ENCODE data around the gene TMEM179.

TMEM179 gene

DNA sequence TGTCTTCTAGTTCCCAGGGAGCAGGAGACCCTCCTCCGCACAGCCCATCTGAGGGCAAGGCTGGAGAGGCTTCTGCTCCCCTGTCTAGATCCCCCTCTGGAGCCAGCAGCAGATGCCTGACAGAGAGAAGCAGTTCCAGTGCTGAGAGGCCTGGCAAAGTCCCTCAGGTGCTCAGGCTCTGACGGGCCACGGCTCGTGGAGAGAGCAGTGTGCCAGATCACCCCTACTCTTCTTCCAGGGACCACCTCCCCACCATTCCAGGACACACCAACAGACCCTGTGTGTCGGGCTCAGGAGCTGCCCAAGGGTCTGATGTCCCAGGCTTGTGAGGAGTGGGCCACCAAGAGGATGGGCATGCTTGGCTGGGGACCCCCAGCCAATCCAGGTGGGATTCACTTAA, 47.5 kb downstream of the TMEM179 start:
- ChIA-PET CTCF (no interaction called here), POLR2A (no interaction called here)
- H3K4me3 ChIP-seq (ENCODE audit: low read depth, low read length), result no peak overlapping the region
- no peak for DNase-seq (ENCODE audit: low read depth, low spot score)
- TF ChIP-seq, protein P1, sequence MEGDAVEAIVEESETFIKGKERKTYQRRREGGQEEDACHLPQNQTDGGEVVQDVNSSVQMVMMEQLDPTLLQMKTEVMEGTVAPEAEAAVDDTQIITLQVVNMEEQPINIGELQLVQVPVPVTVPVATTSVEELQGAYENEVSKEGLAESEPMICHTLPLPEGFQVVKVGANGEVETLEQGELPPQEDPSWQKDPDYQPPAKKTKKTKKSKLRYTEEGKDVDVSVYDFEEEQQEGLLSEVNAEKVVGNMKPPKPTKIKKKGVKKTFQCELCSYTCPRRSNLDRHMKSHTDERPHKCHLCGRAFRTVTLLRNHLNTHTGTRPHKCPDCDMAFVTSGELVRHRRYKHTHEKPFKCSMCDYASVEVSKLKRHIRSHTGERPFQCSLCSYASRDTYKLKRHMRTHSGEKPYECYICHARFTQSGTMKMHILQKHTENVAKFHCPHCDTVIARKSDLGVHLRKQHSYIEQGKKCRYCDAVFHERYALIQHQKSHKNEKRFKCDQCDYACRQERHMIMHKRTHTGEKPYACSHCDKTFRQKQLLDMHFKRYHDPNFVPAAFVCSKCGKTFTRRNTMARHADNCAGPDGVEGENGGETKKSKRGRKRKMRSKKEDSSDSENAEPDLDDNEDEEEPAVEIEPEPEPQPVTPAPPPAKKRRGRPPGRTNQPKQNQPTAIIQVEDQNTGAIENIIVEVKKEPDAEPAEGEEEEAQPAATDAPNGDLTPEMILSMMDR (IDR thresholded peaks at IDR 0.05; ENCODE audit: insufficient read depth, low read length, missing control alignments), result no peak

DNA sequence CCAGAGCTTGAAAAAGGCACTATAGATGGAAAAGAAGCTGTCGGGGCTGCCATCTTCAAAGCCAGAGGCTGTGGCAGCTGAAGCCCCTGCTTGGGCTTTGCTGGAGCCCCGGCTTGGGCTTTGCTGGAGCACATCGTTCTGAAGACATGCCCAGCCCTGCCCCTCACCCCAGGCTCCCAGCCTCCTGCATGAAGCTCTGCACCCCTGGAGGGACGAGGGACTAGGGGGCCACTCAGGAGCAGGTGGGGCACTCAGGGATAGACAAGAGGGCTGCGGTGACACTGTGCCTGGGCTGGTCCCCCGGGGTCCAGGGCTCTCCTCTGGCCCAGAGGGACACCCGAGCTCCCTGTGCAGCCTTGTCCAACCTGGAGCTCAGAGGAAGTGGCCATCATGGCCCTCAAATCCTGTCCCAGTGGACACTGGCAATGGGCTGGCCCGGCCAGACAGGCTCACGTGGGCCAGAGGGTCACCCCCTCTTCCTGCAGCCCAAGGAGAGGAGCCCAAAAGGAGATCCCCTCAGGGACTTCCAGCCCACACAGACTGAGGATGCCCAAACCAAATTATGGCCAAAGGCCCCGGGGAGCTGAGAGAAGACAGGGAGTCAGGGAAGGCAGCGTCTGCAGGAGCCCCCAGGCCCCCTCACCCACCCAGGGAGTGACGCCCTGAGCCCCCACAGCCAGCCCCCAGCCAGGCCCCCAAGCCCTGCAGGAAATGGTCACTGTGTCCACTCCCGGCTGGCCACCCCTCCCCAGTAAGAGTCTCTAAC, 48.1 kb downstream of the TMEM179 start:
- H3K4me3 ChIP-seq (ENCODE audit: low read depth, low read length), result no peak overlapping the region
- DNase-seq (ENCODE audit: low read depth, low spot score), result no peak
- CTCF ChIA-PET, result interaction anchor here (1.5 kb wide), 1 partner anchor 8 kb away, joined by 6 read pairs; no protein-coding TSS in a partner anchor
- TF ChIP-seq, protein P1 (IDR thresholded peaks at IDR 0.05; ENCODE audit: insufficient read depth, low read length, missing control alignments), result no peak
- POLR2A ChIA-PET, result no interaction called here

DNA sequence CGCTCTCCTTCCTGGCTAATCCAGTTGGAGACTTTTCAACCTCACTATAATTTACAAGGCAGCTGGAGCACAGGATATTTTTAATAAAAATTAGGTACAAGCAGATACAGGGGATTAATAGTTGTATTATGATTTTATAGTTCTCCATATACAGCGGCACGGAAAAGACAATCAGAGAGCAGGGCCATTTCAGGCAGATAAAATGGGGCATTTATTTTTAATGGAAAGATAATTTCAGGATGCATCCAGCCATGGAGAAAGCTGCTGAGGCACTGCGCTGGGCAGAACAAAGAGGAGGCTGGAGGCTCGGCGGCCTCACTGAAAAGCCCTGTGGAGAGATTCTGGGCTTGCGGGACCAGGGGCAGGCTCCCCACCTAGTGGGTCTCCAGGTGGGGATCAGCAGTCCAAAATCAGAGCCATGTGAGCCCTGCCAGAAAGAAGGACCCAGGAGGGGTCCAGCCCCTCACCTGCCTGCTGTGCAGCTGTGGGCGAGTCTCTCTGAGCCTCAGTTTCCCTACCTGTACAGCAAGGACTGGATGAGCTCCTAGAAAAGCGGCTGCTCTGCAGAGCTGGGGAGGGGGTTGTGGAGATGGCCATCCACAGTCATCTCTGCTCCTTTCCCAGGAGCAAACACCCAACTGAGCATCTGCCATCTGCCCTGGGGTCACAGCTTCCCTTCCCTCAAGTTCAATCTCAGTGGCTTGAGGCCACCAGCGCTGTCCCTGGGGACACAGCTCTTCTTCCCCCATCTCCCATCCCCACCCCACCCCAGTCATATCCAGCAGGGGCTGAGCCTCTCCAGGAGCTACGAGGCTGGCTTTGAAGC, 48.9 kb downstream of the TMEM179 start:
- no peak for DNase-seq (ENCODE audit: low read depth, low spot score)
- ChIA-PET POLR2A (no interaction called here), CTCF (interaction anchor here (0.6 to 1.5 kb wide), 3 partner anchors 9 to 424 kb away, joined by 3 to 6 read pairs (median 3); no protein-coding TSS in a partner anchor)
- TF ChIP-seq, protein P1 (IDR thresholded peaks at IDR 0.05; ENCODE audit: insufficient read depth, low read length, missing control alignments), result no peak
- no peak overlapping the region for H3K4me3 ChIP-seq (ENCODE audit: low read depth, low read length)

DNA sequence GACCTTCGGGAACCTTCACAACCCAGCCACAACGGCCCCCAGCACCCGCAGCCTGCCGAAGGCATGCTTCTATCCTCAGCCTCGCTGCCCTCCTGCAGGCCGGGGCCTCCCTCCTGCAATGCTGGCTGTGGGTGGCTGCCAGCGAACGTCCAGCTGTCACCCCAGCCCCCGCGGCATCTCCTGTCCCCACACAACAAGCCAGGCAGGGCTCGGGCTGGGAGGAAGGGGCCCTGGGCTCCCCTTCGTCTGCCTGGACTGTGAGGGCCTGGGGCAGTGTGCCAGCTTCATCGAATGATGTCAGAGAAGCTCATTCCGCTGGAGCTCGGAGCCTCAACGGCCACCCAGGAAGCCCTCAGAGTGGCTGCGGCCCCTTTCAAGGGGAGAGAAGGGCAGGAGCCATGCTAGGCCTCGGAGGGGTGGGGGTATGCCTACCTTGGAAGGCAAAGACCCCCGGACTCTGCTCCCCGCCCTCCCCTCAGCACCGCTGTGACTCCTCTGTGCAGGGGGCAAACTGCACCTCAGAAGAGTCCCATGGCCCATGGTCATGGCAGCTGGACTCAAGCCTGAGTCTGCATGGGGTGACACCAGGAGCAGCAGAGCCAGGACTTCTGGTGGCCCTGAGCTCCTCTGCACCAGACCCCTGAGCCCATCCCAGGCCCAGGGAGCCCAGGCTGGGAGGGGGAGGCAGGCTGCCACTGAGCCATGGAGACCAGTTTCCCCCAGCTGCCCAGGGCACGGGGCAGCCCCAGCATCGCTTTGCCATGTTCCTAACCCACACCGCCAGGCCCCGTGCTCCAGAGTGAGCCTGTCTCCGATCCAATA, 49.8 kb downstream of the TMEM179 start:
- no peak for DNase-seq (ENCODE audit: low read depth, low spot score)
- TF ChIP-seq, protein P1 (IDR thresholded peaks at IDR 0.05; ENCODE audit: insufficient read depth, low read length, missing control alignments), result no peak
- H3K4me3 ChIP-seq (ENCODE audit: low read depth, low read length), result no peak overlapping the region
- ChIA-PET POLR2A (no interaction called here), CTCF (interaction anchor here (1.3 to 1.5 kb wide), 2 partner anchors 10 to 11 kb away, joined by 3 to 6 read pairs; no protein-coding TSS in a partner anchor)

DNA sequence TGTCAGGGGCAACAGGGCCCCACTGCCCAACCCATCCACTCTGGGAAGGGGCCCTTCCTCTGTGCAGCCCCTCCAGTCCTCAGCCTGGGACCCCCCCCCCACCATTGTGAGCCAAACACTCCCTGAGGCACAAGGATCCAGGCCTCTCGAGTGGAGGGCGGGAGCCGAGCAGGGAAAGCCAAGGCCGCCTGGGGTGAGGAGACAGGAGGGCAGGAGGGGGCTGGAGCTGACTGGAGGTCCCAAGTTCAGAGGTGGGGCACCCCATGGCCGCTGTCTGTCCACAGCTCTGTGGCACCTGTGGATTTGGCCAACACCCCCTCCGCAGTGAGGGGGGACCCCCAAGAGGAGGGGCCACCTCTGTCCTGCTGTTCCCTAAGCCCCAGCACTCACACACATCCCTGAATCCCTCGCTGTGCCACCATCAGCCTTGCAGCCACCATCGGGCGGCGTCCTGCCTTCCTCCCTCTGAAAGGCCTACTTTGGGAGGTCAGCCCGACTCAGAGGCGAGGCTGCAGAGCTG, 50.4 kb downstream of the TMEM179 start:
- TF ChIP-seq, protein P1 (IDR thresholded peaks at IDR 0.05; ENCODE audit: insufficient read depth, low read length, missing control alignments), result no peak
- CTCF ChIA-PET, result no interaction called here
- no peak overlapping the region for H3K4me3 ChIP-seq (ENCODE audit: low read depth, low read length)
- POLR2A ChIA-PET, result no interaction called here
- no peak for DNase-seq (ENCODE audit: low read depth, low spot score)

Data from AG04449 (cell line).